ENCODE results near the gene ZSCAN25.
"Not testable (repeated sequence)": the region's sequence is repeated elsewhere in the genome, so short reads cannot be mapped to it uniquely, and the experiment has no call there.

DNA sequence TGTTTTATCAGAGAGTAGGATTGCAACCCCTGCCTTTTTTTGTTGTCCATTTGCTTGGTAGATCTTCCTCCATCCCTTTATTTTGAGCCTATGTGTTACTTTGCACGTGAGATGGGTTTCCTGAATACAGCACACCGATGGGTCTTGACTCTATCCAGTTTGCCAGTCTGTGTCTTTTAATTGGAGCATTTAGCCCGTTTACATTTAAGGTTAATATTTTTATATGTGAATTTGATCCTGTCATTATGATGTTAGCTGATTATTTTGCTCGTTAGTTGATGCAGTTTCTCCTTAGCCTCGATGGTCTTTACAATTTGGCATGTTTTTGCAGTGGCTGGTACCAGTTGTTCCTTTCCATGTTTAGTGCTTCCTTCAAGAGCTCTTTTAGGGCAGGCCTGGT lies 41.1 kb downstream of the ZSCAN25 start:
- TF ChIP-seq, protein P1, sequence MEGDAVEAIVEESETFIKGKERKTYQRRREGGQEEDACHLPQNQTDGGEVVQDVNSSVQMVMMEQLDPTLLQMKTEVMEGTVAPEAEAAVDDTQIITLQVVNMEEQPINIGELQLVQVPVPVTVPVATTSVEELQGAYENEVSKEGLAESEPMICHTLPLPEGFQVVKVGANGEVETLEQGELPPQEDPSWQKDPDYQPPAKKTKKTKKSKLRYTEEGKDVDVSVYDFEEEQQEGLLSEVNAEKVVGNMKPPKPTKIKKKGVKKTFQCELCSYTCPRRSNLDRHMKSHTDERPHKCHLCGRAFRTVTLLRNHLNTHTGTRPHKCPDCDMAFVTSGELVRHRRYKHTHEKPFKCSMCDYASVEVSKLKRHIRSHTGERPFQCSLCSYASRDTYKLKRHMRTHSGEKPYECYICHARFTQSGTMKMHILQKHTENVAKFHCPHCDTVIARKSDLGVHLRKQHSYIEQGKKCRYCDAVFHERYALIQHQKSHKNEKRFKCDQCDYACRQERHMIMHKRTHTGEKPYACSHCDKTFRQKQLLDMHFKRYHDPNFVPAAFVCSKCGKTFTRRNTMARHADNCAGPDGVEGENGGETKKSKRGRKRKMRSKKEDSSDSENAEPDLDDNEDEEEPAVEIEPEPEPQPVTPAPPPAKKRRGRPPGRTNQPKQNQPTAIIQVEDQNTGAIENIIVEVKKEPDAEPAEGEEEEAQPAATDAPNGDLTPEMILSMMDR (IDR thresholded peaks at IDR 0.05 in 8 of 11, conservative IDR thresholded peaks at IDR 0.05 in 3 of 11) = not testable (repeated sequence)
- TF ChIP-seq POLR2A (IDR thresholded peaks at IDR 0.05) = not testable (repeated sequence)

All from spleen (tissue), 7 donors.